ENCODE data around the gene LCN12.

LCN12 gene

GRCh38 chr9:136958473-136958872 is 6.4 kb downstream of the LCN12 start:
- no peak for TF ChIP-seq CTCF (IDR thresholded peaks at IDR 0.05; ENCODE audit: low read depth, low read length)
- no peak for DNase-seq (ENCODE audit: low read depth in 2 of 2)
- no peak overlapping the region for H3K4me3 ChIP-seq (replicated peaks in 1 of 2; ENCODE audit: low read depth in 2 of 2, low read length in 2 of 2)

- DNase-seq (ENCODE audit: low read depth in 2 of 2) = no peak
- TF ChIP-seq CTCF (IDR thresholded peaks at IDR 0.05; ENCODE audit: low read depth, low read length) = no peak
- H3K4me3 ChIP-seq (replicated peaks in 1 of 2; ENCODE audit: low read depth in 2 of 2, low read length in 2 of 2) = no peak overlapping the region
Measured at GRCh38 chr9:136958898-136959850, 7.1 kb downstream of the LCN12 start.

GRCh38 chr9:136960212-136960937 is 8.3 kb downstream of the LCN12 start:
- no peak for DNase-seq (ENCODE audit: low read depth in 2 of 2)
- H3K4me3 ChIP-seq (replicated peaks in 1 of 2; ENCODE audit: low read depth in 2 of 2, low read length in 2 of 2) = no peak overlapping the region
- TF ChIP-seq CTCF (IDR thresholded peaks at IDR 0.05; ENCODE audit: low read depth, low read length) = no peak

- H3K4me3 ChIP-seq (replicated peaks in 1 of 2; ENCODE audit: low read depth in 2 of 2, low read length in 2 of 2) = no peak overlapping the region
- no peak for TF ChIP-seq CTCF (IDR thresholded peaks at IDR 0.05; ENCODE audit: low read depth, low read length)
- no peak for DNase-seq (ENCODE audit: low read depth in 2 of 2)
Measured at GRCh38 chr9:136960938-136961275, 8.8 kb downstream of the LCN12 start.

GRCh38 chr9:136961279-136962065 is 9.4 kb downstream of the LCN12 start:
- TF ChIP-seq CTCF (IDR thresholded peaks at IDR 0.05; ENCODE audit: low read depth, low read length) = no peak
- H3K4me3 ChIP-seq (replicated peaks in 1 of 2; ENCODE audit: low read depth in 2 of 2, low read length in 2 of 2) = no peak overlapping the region

GRCh38 chr9:136962163-136962562 is 10.1 kb downstream of the LCN12 start:
- no peak for TF ChIP-seq CTCF (IDR thresholded peaks at IDR 0.05; ENCODE audit: low read depth, low read length)
- no peak for DNase-seq (ENCODE audit: low read depth in 2 of 2)
- H3K4me3 ChIP-seq (replicated peaks in 1 of 2; ENCODE audit: low read depth in 2 of 2, low read length in 2 of 2) = no peak overlapping the region

More at GRCh38 chr9:136961279-136962065, 9.4 kb downstream of the LCN12 start:
- DNase-seq (ENCODE audit: low read depth in 2 of 2) = no peak
